GM18867 (cell line): ENCODE results near the gene DPY19L1.
"Not testable (repeated sequence)": the region's sequence is repeated elsewhere in the genome, so short reads cannot be mapped to it uniquely, and the experiment has no call there.

Source experiments
- ATAC-seq: cut with Tn5 transposase; IDR thresholded peaks from one replicate; pipeline ENCODE4 v1.9.1; 2021; ENCODE audit warnings: mild to moderate bottlenecking, moderate library complexity; ENCODE audit not compliant: unreplicated experiment

Gene DPY19L1

GRCh38 chr7:34991938-34992840 is 45.1 kb downstream of the DPY19L1 start:
- peak; percentile 79 for ATAC-seq

GRCh38 chr7:34988442-34989125 is 48.7 kb downstream of the DPY19L1 start:
- not testable (repeated sequence) for ATAC-seq

- not testable (repeated sequence) for ATAC-seq
Measured at GRCh38 chr7:34985155-34985554, 52.1 kb downstream of the DPY19L1 start.

- ATAC-seq: not testable (repeated sequence)
Measured at GRCh38 chr7:34984140-34984539, 53.1 kb downstream of the DPY19L1 start.

GRCh38 chr7:34982371-34983019 is 54.8 kb downstream of the DPY19L1 start:
- peak; percentile 40 for ATAC-seq

- ATAC-seq: not testable (repeated sequence)
Measured at GRCh38 chr7:34979124-34979523, 58.2 kb downstream of the DPY19L1 start.

GRCh38 chr7:34973400-34973760 is 63.9 kb downstream of the DPY19L1 start:
- ATAC-seq: no peak

GRCh38 chr7:34972739-34973399 is 64.4 kb downstream of the DPY19L1 start:
- not testable (repeated sequence) for ATAC-seq

GRCh38 chr7:34967818-34968217 is 69.5 kb downstream of the DPY19L1 start:
- ATAC-seq: not testable (repeated sequence)

- ATAC-seq: not testable (repeated sequence)
Measured at GRCh38 chr7:34966504-34966903, 70.8 kb downstream of the DPY19L1 start.

GRCh38 chr7:34958021-34958420 is 79.3 kb downstream of the DPY19L1 start:
- ATAC-seq: no peak

GRCh38 chr7:34952822-34953221 is 84.5 kb downstream of the DPY19L1 start:
- no peak for ATAC-seq

GRCh38 chr7:34949361-34949760 is 87.9 kb downstream of the DPY19L1 start:
- ATAC-seq: no peak

- ATAC-seq: not testable (repeated sequence)
Measured at GRCh38 chr7:34947427-34947826, 89.9 kb downstream of the DPY19L1 start.

- ATAC-seq: no peak
Measured at GRCh38 chr7:34946486-34946885, 90.8 kb downstream of the DPY19L1 start.

GRCh38 chr7:34945894-34946477 is 91.3 kb downstream of the DPY19L1 start:
- not testable (repeated sequence) for ATAC-seq

GRCh38 chr7:34939175-34939574 is 98.1 kb downstream of the DPY19L1 start:
- ATAC-seq: no peak

GRCh38 chr7:34935735-34936165 is 101.5 kb downstream of the DPY19L1 start:
- ATAC-seq: peak; percentile 80

GRCh38 chr7:34931739-34932138 is 105.5 kb downstream of the DPY19L1 start:
- ATAC-seq: no peak

- not testable (repeated sequence) for ATAC-seq
Measured at GRCh38 chr7:34929783-34930182, 107.5 kb downstream of the DPY19L1 start.
